Esophagus squamous epithelium (tissue), 4 donors: ENCODE measurements around the gene KCNMA1.

Source experiments
- POLR2A ChIP-seq, 4 donors: fragments of 450-650 bp; IDR thresholded peaks; one replicate each; pipeline ENCODE4 v1.6.1; 2017; ENCODE audit warnings: antibody characterized with exemption in 4 of 4, mild to moderate bottlenecking in 4 of 4, moderate library complexity in 3 of 4
- TF ChIP-seq, protein P1 (sequence below), 6 experiments: fragments of 450-650 bp in 4 of 6; fragments of 200-600 bp in 2 of 6; sonication (generic) in 2 of 6; IDR thresholded peaks; one replicate each; pipeline ENCODE4 v1.5.1; 2016 to 2019; ENCODE audit warnings: antibody characterized with exemption in 6 of 6, mild to moderate bottlenecking in 4 of 6, moderate library complexity in 4 of 6

DNA sequence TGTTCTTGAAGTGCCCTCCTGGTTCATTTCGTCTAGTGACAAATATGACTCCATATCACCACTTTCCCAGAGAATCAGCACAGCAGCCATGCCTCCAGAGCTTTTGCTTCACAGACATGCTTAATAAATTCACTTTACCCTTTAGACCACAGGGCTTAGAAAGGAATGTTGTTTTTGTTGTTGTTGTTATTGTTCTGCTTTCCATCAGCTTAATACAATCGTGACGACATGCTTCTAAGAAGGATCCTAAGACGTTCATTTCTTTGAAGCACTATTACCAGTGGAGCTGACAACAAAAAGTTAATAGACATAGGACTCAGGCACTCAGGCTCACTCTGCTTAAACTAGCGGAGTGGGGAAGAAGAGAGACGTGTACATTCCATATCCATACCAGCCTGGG lies 418.6 kb downstream of the KCNMA1 start:
- no peak for TF ChIP-seq POLR2A (IDR thresholded peaks at IDR 0.05)
- TF ChIP-seq, protein P1, sequence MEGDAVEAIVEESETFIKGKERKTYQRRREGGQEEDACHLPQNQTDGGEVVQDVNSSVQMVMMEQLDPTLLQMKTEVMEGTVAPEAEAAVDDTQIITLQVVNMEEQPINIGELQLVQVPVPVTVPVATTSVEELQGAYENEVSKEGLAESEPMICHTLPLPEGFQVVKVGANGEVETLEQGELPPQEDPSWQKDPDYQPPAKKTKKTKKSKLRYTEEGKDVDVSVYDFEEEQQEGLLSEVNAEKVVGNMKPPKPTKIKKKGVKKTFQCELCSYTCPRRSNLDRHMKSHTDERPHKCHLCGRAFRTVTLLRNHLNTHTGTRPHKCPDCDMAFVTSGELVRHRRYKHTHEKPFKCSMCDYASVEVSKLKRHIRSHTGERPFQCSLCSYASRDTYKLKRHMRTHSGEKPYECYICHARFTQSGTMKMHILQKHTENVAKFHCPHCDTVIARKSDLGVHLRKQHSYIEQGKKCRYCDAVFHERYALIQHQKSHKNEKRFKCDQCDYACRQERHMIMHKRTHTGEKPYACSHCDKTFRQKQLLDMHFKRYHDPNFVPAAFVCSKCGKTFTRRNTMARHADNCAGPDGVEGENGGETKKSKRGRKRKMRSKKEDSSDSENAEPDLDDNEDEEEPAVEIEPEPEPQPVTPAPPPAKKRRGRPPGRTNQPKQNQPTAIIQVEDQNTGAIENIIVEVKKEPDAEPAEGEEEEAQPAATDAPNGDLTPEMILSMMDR (IDR thresholded peaks at IDR 0.05): no peak
